ENCODE results near the gene TBL1X. TPM values are rescaled to one million over a fixed set of nuclear protein-coding genes. Genes with fewer than 3 reads are reported as not detected.

TBL1X gene
- total RNA-seq, 2 experiments from 2014 or later: 16.1 to 35.7 TPM

- POLR2A ChIA-PET: interaction anchor here (1.8 kb wide), 1 partner anchor 20 kb away, joined by 5 read pairs; no protein-coding TSS in a partner anchor
- Histone ChIP-seq H2AFZ (ENCODE audit: low read length) (no peak overlapping the region), H3K4me2 (ENCODE audit: low read length) (peak overlapping the region; percentile 39), H3K9me2 (ENCODE audit: insufficient read depth, low read length) (no peaks in the 10 kb centered on the region), H3K79me2 (ENCODE audit: insufficient read depth, low read depth, low read length) (no peaks in the 10 kb centered on the region), H3K9me3 (ENCODE audit: low read length) (0 out of 2 replicates have a peak, but pooled peaks cover 5% of the 10 kb centered on the region), H3K4me3 (ENCODE audit: low read depth, low read length, poor library complexity, severe bottlenecking) (no peak overlapping the region), H4K20me1 (ENCODE audit: insufficient read depth, low read length) (no peaks in the 10 kb centered on the region), H3K27ac (ENCODE audit: low read depth, low read length, poor library complexity, severe bottlenecking) (no peak overlapping the region), H3K4me1 (ENCODE audit: insufficient read depth, low read length, poor library complexity, severe bottlenecking) (peaks cover 12% of the 10 kb centered on the region), H3K36me3 (ENCODE audit: insufficient read depth, low read length) (peaks cover 17% of the 10 kb centered on the region)
- intact Hi-C loops (cut with micrococcal nuclease; ENCODE audit: unreplicated experiment): no loop called here
- peak; percentile 34 for DNase-seq (ENCODE audit: low spot score)
- no TSS peak for BruUV-seq (replicated peaks)
- CTCF ChIA-PET (ENCODE audit: unreplicated experiment): no interaction called here
- TF ChIP-seq EZH2phosphoT487 (IDR thresholded peaks at IDR 0.05; ENCODE audit: borderline replicate concordance, low read depth, low read length): no peak
- no peak for TF ChIP-seq CTCF (conservative IDR thresholded peaks at IDR 0.05; ENCODE audit: low read length)
These were observed 18.0 kb downstream of the TBL1X start for GRCh38 chrX:9482837-9483236.

- H3K9me3 ChIP-seq (ENCODE audit: low read length): 0 out of 2 replicates have a peak, but pooled peaks cover 5% of the 10 kb centered on the region
- ChIA-PET POLR2A (interaction anchor here (1.8 kb wide), 1 partner anchor 21 kb away, joined by 5 read pairs; no protein-coding TSS in a partner anchor), CTCF (ENCODE audit: unreplicated experiment) (no interaction called here)
- H3K9me2 ChIP-seq (ENCODE audit: insufficient read depth, low read length): no peaks in the 10 kb centered on the region
- peaks cover 17% of the 10 kb centered on the region for H3K36me3 ChIP-seq (ENCODE audit: insufficient read depth, low read length)
- H4K20me1 ChIP-seq (ENCODE audit: insufficient read depth, low read length): no peaks in the 10 kb centered on the region
- intact Hi-C loops (cut with micrococcal nuclease; ENCODE audit: unreplicated experiment): no loop called here
- no peaks in the 10 kb centered on the region for H3K79me2 ChIP-seq (ENCODE audit: insufficient read depth, low read depth, low read length)
- no peak for TF ChIP-seq CTCF (conservative IDR thresholded peaks at IDR 0.05; ENCODE audit: low read length)
- no peak for TF ChIP-seq EZH2phosphoT487 (IDR thresholded peaks at IDR 0.05; ENCODE audit: borderline replicate concordance, low read depth, low read length)
- H3K4me3 ChIP-seq (ENCODE audit: low read depth, low read length, poor library complexity, severe bottlenecking): no peak overlapping the region
- BruUV-seq (replicated peaks): no TSS peak
- H3K27ac ChIP-seq (ENCODE audit: low read depth, low read length, poor library complexity, severe bottlenecking): no peak overlapping the region
- DNase-seq (ENCODE audit: low spot score): no peak
- H3K4me1 ChIP-seq (ENCODE audit: insufficient read depth, low read length, poor library complexity, severe bottlenecking): peaks cover 12% of the 10 kb centered on the region
- no peak overlapping the region for H2AFZ ChIP-seq (ENCODE audit: low read length)
- no peak overlapping the region for H3K4me2 ChIP-seq (ENCODE audit: low read length)
These were observed 18.5 kb downstream of the TBL1X start for GRCh38 chrX:9483376-9483775.

GRCh38 chrX:9486786-9487387, 22.0 kb downstream of the TBL1X start:
- ChIA-PET POLR2A (interaction anchor here (1.1 kb wide), 1 partner anchor 16 kb away, joined by 4 read pairs; no protein-coding TSS in a partner anchor), CTCF (ENCODE audit: unreplicated experiment) (no interaction called here)
- Histone ChIP-seq H2AFZ (ENCODE audit: low read length) (no peak overlapping the region), H3K9me2 (ENCODE audit: insufficient read depth, low read length) (no peaks in the 10 kb centered on the region), H3K79me2 (ENCODE audit: insufficient read depth, low read depth, low read length) (no peaks in the 10 kb centered on the region), H4K20me1 (ENCODE audit: insufficient read depth, low read length) (no peaks in the 10 kb centered on the region), H3K9me3 (ENCODE audit: low read length) (no peaks in the 10 kb centered on the region), H3K4me1 (ENCODE audit: insufficient read depth, low read length, poor library complexity, severe bottlenecking) (peaks cover 12% of the 10 kb centered on the region), H3K27ac (ENCODE audit: low read depth, low read length, poor library complexity, severe bottlenecking) (no peak overlapping the region), H3K4me3 (ENCODE audit: low read depth, low read length, poor library complexity, severe bottlenecking) (no peak overlapping the region), H3K4me2 (ENCODE audit: low read length) (no peak overlapping the region), H3K36me3 (ENCODE audit: insufficient read depth, low read length) (peaks cover 5% of the 10 kb centered on the region)
- no peak for DNase-seq (ENCODE audit: low spot score)
- TF ChIP-seq CTCF (conservative IDR thresholded peaks at IDR 0.05; ENCODE audit: low read length) (no peak), EZH2phosphoT487 (IDR thresholded peaks at IDR 0.05; ENCODE audit: borderline replicate concordance, low read depth, low read length) (no peak)
- intact Hi-C loops (cut with micrococcal nuclease; ENCODE audit: unreplicated experiment): no loop called here
- no TSS peak for BruUV-seq (replicated peaks)

All from OCI-LY7 (cell line).